Hindlimb muscle (tissue), 1 donor: Measurements from ENCODE around the gene FGFR1OP2. TPM values are rescaled to one million over a fixed set of nuclear protein-coding genes. Genes with fewer than 3 reads are reported as not detected.
A peak's percentile ranks its signal among the peaks of the same experiment; 100 is the strongest.
"Not testable (repeated sequence)": the region's sequence is repeated elsewhere in the genome, so short reads cannot be mapped to it uniquely, and the experiment has no call there.

Experiments used
- DNase-seq: peaks from one replicate; pipeline ENCODE4 v3.0.0-alpha.2; 2013
- polyA plus RNA-seq: library from polyadenylated mRNA; unstranded; fragments of 120-200 nt; gene quantifications from one replicate; pipeline ENCODE4 v1.2.1, GENCODE V29; 2013; ENCODE audit not compliant: insufficient read length

Gene FGFR1OP2
- polyA plus RNA-seq = 37.0 TPM

DNA sequence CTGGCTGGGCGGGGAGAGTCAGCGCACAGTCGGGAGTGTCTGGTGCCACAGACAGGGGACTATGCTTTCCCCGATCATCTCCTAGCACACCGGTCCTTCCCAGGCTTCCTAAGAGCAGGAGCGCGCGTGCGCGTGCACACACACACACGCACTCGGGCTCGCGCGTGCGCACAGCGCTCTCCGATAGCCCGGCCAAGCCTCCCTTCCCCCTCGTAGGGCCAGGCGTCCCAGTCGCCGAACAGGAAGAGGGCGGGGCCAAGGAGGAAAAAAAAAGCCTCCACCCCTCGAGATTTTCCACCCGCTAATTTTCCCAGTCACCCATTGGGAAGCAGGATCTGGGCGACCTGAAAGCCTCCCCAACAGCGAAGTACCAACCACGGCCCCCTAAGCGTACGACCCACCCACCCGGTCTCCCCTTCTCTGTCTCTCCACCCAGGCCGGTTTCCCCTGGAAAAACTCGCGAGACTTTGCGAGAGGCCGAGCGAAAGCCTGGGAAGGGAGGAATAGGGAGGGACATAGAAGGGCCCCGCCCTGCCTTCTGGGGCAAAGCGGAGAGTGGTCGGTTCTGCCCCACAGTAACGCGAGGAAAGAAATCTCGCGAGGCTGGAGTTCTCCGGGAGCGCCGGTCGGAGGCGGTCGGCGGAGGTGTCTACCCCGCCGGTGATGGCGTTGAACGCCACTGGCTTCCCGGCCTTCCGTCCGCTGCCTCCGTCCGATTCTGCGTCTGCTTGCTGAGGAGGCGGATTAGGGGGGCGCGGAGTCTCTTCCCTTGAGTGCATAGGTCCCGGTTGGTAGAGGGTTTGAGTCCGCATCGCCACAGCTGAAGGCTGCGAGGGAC, at the start of gene FGFR1OP2, which contains the start of gene INTS13:
TSS of gene FGFR1OP2 (plus strand) at position 608 of the 838 bp plus-strand sequence. CDS start 15,689 bp downstream, outside the sequence.
TSS of gene INTS13 (minus strand) at position 119 of the 838 bp plus-strand sequence. CDS start 1,178 bp downstream, outside the sequence.
- DNase-seq = peak; percentile 100

DNA sequence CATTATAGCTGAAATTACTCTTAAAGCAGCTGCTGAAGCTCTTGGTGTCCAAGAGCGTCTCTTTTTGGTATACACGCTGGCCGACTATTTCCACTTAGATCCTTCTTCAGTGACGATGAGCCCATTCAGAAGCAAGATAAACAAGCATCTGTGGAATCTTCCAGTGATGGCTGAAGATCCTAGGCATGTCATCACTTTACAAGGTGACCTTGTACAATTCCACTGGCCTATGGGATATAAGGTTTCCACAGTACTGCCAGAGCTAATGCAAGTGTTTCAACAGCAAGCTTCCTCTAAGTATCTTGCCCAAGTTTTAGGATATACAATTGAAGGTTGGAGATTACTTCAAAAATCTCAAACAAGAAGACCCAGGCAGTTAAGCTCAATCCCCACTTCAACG, 47.5 kb upstream of the FGFR1OP2 start:
- no peak for DNase-seq

- no peak for DNase-seq
Measured at GRCh38 chr12:26891704-26892103, 46.6 kb upstream of the FGFR1OP2 start.

- DNase-seq = no peak
Measured at GRCh38 chr12:26895672-26896071, 42.6 kb upstream of the FGFR1OP2 start.

- DNase-seq = no peak
Measured at GRCh38 chr12:26896913-26897312, 41.4 kb upstream of the FGFR1OP2 start.

GRCh38 chr12:26903396-26903795, 34.9 kb upstream of the FGFR1OP2 start:
- DNase-seq = not testable (repeated sequence)

DNA sequence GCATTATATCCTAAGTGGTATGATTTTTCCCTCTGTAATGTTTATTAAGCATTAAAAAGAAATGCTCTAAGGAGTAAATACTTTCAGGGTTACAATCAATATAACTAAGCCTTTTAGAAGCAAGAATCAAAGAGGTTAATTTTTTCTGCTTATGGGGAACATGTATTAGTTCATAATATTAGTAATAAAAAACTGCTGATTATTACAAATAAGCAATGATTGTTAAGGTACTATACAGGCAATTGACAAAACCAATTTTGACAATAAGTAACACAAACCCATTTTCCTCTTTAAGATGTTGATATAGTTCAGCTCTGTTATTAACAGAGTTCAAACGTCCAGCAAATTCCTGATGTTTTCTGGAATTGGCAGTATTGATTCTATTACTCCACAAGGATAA, 32.2 kb upstream of the FGFR1OP2 start:
- DNase-seq = no peak

DNA sequence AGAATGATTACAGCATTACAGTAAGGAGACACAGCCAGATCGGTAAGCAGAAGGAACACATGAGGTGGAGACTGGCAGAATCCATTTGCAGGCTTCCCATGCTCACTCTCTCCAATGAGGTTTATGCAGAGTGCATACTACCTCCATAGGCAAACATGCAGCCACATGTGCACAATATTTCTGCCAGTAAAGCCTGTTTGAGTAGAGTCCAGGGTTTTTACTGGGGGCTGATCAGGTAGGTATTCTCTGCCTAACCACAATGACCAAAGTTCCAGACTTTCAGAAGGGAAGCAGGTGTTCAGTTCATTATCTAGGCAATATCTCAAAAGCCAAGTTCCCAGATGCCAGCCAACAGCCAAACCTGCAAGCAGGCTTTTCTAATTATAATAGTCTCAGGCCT, 31.6 kb upstream of the FGFR1OP2 start:
- DNase-seq = no peak

DNA sequence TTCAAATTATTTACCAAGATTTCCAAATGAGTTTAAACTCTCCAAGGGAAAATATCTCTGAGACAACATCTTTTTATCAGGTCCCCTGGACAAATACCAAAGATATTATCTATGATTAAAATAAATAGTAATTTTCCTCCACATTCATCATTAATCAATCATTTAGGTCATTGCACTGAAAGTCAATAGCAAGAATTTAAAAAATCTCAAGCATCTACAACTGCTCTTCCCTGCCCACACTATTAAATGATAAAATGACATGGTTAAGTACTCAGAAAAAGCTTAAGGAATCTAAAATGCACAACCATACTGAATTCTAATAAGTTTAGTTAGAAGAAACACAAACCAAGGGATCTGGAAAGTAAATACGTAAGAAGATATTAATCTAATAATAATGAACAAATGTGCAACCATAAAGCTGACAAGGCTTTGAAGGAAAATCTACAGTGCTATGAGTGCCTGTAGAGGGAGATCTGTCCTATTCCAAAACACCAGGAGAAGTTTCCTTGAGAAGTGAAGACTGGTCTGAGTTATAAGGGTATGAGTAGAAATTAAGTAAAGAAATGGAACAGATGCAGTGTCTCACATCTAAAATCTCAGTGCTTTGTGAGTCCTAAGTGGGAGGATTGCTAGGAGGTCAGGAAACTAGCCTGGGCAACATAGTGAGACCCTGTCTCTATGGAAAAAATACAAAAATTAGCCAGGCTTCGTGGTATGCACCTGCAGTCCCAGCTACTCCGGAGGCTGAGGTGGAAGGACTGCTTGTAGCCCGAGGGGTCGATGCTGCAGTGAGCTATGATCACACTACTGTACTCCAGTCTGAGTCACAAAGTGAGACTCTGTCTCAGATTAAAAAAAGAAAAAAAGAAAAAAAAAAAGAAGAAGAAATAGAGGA, 19.7 kb upstream of the FGFR1OP2 start:
- no peak for DNase-seq

- DNase-seq = no peak
Measured at GRCh38 chr12:26919216-26919555, 19.1 kb upstream of the FGFR1OP2 start.

GRCh38 chr12:26921886-26922285, 16.4 kb upstream of the FGFR1OP2 start:
- no peak for DNase-seq

GRCh38 chr12:26928661-26929060, 9.6 kb upstream of the FGFR1OP2 start:
- no peak for DNase-seq

DNA sequence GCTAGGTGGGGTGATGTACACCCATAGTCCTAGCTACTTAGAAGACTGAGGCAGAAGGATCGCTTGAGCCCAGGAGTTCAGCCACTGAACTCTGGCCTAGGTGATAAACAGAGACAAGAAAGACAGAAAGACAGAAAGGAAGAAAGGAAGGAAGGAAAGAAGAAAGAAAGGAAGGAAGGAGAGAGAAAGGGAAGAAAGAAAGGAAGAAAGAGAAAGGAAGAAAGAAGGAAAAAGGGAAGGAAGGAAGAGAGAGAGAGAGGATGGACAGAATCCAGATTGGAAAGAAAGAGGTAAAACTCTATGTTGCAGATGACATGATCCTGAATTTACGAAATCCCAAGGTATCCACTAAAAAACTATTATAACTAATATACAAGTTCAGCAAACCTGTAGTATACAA, 8.7 kb upstream of the FGFR1OP2 start:
- DNase-seq = no peak

DNA sequence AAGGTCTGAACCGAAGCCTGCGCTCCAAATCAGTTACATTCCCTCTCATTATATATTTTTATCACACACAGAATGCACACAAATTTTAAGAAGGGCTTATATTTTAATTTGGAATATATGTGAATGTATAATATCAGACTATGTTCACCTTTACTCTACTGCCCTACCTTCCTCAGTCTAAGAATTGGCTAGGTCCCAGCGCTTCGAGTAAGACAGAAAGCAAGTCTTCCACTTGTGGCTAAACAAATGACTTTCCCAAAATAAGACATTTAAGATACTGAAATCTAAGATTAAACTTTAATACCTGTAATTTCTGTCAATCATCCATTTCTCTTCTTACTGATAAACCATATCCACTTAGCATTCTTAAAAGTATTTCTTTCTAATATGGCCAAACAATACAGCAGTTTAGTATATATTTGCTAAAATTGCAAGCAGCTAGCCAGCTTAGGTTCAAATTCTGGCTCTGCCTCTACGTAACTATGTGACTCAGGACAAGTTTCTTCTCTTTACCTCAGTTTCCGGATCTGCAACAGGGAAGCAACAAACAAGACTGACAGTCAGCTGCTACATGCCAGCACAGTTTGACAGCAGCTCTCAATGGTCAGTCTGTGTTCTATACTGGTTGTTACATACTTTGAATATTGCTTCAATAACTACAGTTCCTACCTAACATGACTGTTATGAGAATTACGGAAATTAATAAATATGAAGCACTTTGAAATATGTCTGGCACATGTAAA, 2.5 kb upstream of the FGFR1OP2 start:
- DNase-seq = no peak

GRCh38 chr12:26936559-26937442, 1.5 kb upstream of the FGFR1OP2 start:
- no peak for DNase-seq

DNA sequence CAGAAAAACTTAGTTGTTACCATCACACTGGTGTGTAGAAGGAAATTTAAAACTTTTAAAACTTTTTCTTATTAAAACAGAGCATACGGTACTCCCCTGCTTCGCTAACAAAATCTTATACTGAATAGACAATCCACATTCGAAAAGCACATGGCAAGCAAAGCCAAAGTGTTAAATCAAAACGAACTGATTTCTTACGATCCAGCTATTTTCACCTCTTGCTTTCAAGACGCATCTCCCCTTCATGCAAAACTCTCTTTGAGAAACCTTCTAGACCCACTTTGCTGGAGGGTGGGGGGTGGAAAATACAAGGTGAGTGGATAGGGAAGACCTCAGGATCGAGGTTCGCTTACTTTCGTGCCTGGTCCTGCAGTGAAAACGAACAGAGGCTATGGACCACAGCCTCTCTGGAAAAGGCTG, 817 bp upstream of the FGFR1OP2 start:
- no peak for DNase-seq

- no peak for DNase-seq
Measured at GRCh38 chr12:26938701-26939062, 412 bp downstream of the FGFR1OP2 start.

DNA sequence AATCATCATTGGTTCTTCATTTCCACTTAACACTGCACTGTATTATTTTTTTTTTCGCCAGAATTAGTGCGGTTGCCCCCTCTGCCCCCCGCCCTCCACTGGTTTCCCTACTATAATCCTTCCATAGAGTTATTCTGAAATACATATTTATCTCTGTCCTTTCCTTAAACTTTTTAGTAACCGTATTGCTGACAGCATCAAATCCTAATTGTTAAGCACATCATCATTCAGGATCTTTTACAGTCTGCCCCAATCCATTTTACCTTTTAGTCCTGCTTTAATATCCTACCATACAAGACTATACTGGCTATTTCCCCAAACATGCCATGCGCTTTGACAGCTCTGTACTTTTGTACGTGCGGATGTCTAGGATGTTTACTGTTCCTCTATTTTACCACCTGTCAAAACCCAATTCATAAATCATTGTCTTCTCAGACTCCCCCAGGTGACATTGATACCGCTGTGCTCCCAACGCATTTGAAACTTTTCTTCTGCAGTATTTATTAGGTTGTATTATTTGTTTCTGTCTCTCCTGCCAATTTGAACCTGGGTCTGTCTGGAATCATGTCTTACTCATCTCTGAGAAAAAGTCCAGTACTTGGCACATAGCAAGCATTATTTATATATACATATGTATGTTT, 1.0 kb downstream of the FGFR1OP2 start:
- DNase-seq = no peak

GRCh38 chr12:26939953-26940352, 1.7 kb downstream of the FGFR1OP2 start:
- no peak for DNase-seq

DNA sequence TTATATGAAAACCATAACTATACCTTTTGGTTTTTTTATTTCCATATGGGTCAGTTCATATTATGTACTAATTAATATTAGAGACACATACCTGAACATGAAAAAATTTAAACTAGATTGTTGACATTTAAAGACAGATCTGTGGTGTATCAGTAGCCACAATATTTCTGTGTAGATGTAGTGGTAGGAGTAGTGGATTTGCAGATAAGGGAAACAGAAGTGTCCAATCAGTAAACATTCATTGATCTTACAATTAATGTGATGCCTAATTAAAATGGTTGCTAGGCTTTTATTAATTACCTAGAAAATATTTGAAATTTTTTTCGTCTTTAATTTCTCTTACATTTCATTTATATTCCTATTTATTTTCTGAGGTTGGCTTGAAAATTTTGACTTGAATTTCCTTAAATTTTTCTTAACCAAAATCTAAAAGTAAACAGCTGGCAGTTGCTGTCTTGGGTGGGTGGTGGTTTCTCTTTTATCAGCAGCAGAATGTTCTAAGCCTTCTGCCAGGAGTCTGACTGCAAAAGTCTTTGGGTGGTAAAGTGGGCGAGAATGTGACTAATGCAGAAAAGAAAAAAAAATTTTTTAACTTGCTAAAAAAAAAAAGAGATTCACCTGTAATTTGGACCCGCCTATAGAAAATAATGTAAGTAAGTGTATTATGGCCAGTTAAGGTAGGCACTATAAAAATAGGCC, 2.4 kb downstream of the FGFR1OP2 start:
- no peak for DNase-seq

DNA sequence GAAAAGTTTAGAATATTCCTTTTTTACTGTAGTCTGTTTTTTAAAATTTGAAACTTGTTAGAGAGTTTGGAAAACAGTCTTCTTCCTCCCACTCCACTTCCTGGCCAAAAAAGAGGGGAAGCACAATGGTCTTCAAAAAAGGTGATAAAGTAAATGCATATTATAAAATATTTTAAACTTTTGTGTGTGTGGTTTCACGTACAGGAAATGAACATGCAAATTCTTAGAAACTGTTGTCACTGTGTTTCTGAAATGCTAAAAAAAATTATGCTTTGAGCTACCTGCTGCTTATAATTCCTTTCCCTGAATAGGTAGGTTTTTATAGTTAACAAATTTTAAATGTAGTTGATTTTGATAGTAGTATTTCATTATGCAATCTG, 2.9 kb downstream of the FGFR1OP2 start:
- DNase-seq = no peak
